GM18499 (cell line): ENCODE data around the gene EIF3L.

Experiments used
- ATAC-seq: cut with Tn5 transposase; IDR thresholded peaks from one replicate; pipeline ENCODE4 v1.9.1; 2021; ENCODE audit warnings: moderate number of reproducible peaks; ENCODE audit not compliant: insufficient read depth, unreplicated experiment

The EIF3L gene

DNA sequence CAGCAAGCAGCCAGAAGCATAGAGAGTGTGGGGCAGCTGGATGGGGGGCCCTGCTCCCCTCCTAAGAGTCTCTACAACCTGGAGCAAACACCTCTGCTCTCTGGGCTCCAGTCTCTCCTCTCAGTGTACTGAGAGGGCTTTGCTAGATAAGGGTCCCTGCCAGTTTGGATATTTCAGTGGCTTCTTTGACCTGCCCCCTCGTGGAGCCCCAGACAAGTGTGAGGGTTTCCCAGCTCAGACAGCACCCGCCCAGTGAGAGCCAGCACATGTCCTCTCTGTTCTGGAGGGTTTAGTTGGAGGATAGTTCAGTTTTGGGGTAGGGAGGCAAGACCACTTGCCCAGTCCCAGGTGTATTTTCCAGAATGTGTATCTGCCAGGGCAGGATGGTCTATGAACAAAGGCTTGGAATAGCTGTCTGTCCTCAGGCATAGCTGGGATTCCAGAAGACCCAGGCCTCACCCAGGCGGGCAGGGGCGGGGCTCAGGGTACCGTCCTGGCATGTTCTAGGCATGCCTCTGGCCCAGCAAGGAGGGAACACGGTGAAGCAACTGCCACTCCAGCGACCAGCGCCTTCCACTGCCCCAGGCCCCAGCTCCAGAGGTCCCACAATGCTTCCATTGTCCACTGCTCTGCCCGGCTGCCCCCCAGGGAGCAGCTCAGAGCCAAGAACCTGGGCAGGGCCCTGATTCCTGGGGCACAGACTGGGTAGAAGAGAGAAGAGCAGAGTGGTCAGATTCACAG is 49.4 kb downstream of the EIF3L start:
- no peak for ATAC-seq

DNA sequence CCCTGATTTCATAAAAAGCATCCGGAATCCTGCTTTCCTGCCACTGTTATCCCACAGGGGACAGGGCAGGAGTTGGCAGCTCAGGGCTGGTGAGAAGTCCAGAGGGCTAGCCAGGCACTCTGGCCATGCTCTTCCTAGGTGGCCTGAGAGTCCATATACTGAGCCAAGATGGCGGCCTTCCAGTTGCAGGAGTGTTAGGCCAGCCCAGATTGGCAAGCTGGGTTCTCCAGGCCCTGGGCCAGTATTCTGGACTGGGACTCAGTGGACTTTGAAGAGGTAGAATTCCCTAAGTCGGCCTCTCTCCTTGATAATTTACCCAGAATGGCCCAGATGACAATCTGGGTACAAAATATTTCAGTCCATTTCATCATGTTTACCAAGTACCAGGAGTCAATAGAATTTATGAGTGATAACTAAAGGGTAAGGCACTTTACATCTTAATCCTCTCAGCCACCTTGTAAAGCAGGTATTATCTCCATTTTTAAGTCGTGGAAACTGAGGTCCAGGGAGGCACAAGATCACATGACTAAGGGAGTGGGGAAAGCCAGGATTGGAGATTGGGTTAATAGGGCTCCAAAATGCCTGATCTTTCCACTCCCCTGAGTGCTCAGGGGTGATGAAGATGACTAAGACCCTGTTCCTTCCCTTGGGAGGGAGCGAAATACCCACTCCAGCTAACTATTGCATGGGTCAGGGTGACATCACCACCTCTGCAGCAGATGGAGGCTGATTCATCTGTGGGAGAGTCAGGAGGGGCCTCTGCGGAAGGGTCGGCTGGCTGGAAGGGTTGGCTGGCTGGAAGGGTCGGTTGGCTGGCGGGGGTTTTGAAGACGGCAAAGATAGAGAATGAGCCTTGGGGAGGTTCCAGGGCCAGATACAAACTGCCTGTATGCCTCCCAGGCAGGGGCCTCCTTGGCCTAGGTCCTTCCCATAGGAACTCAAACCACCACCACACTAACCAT is 55.6 kb downstream of the EIF3L start:
- ATAC-seq: no peak

DNA sequence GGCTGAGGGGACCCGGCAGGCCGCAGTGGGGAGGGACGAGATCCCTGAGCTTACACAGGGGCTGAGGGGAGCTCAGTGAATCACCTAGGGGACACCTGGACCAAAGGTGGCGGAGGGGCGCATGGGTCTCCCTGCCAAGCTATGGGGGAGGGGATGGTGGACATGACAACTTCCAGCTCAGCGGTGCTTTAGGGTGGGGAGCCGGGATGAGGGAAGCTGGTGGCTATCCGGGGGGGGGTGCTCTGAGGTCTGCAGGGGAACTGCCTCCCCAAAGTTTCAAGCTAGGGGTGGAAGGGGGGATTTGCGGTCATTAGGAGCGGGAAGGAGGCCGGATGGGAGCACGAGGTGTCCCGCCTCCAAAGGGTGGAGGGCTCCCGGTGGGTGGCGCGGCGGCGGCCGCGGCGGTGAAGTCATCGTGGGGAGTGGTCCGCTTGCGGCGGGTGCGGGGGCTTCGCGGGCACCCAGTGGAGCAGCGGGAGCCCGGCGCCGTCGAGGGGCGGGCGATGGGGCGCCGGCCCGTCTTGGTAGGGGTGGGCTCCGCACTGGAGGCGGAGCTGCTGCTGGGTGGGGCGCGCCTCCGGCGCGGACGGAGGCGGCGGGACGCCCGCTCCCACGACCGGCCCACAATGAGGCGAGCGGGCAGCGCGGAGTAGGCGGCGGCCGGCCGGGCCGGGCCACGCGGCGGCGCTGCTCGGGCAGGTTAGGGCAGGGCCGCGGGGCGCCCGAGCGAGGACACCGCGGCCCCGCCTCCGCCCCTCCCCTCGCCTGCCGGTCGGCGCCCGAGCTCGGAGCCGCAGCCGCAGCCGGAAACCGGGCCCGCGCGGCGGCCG is 56.5 kb downstream of the EIF3L start, which contains the start of gene MICALL1:
Gene MICALL1, plus strand, starts transcription at position 764 of the 830 bp plus-strand sequence. CDS start 126 bp downstream, outside the sequence.
- ATAC-seq: no peak

- ATAC-seq: no peak
These were observed 57.3 kb downstream of the EIF3L start for GRCh38 chr22:37906364-37907008.

DNA sequence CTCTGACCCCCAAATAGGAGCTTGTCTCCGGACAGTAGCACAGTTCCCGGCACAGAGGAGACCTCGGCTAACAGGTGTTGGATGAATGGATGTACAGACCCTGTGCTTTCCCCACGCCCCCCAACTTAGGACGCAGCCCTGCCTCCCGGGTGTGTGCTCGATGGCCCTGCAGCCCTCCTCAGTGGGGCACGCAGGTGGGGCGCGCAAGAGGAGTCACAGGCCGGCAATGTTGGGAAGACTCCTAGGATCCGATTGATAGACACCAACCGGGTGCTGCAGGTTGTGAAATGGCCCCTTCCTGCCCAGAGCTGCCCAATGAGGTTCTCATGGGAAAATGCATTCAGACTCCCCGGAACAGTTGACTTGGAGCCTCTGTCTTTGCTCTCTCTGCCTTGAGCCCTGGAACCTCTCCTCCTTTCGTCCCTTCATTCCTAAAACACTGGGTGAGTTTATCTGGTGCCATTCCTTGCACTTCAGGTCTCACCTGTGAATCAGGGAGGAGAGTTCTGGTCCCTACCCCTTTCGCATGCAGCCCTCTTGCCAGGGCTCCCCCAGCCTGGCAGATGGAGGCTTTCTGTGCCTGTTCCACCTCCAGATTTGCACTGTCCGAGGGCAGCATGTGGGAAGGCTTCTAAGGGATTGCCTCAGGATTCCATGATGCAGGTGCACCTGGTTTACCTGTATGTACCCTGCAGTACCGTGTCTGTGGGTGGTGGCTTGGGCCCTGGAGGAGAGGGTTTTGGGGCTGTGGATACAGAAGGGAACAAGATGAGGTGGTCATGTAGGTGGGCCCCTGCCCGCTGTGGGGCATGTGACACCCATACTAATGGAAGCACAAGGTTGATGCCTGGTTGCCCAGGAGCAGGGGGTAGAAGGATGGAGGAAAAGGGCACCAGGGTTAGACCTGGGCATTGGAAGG is 58.1 kb downstream of the EIF3L start:
- ATAC-seq: no peak

- ATAC-seq: no peak
These were observed 60.5 kb downstream of the EIF3L start for GRCh38 chr22:37909766-37910165.

GRCh38 chr22:37910890-37911672 is 61.9 kb downstream of the EIF3L start:
- ATAC-seq: no peak

DNA sequence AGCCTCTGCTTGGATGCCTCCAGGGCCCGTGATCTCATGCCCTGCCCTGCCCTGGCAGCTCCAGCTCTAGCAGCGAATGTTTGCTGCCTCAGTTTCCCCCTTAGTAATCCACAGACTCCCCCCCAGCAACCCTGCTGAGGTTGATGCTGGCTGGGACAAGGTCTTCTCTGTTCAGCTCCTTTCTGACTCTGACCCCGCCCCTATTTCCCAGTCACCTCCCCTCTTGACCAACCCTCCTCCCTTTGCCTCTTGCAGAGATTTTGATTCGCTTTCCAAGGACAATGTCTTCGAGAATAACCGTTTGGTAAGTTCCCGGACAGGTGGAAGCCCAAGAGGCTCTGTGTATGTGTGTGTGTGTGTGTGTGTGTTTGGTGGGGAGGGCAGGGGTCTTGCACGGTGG is 62.5 kb downstream of the EIF3L start:
- ATAC-seq: no peak

- no peak for ATAC-seq
These were observed 63.0 kb downstream of the EIF3L start for GRCh38 chr22:37912171-37912570.

DNA sequence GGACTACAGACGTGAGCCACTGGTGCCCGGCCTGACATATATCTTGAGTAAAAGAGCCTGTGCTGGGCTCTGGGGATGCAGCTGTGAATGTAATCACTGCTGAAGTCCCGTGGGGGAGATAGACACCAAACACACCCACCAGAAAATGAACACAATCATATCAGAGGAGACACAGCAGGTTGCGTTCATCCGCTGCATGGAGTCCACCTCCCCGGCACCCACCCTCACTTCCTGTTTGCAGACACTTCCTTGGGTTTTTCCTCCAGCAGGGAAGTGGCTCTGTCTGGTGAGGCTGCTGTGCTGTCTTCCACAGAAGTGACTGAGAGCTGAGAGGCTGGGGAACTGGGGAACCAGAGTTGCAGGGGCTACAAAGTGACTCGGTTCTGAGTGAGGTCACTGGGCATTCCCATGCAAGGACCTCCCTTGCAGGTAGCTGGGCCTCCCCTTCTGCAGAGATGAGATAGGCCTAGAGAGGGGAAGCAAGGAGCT is 64.1 kb downstream of the EIF3L start:
- ATAC-seq: no peak

GRCh38 chr22:37916311-37916710 is 67.1 kb downstream of the EIF3L start:
- ATAC-seq: no peak

GRCh38 chr22:37917874-37918548 is 68.8 kb downstream of the EIF3L start:
- no peak for ATAC-seq

DNA sequence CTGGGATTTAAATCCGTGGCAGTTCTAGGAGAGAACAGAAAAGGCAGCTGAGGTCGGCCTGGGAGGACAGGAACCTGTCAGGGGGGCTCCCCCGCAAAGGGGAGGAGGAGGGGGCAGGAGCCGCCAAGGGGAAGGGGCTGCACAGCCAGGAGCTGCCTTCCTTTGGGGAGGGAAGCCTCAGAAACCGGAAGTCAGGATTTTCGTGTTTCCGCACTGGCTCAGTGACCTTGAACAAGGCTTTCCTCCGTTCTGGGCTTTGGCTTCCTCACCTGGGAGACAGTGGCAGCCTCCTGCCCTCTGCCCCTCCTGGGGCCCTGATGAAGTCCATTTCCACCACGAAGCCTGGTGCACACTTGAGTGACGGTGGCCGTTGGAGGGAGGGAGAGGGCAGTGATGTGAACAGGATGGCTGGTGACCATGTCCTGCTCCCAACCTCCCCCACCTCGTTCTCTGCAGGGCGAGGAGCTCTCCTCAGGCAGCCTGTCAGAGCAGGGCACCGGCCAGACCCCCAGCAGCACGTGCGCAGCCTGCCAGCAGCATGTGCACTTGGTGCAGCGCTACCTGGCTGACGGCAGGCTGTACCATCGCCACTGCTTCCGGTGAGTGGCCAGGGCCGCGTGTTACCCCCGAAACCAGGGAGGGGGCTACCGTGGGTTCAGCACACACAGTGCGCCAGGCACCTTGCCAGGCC is 69.5 kb downstream of the EIF3L start:
- ATAC-seq: no peak

DNA sequence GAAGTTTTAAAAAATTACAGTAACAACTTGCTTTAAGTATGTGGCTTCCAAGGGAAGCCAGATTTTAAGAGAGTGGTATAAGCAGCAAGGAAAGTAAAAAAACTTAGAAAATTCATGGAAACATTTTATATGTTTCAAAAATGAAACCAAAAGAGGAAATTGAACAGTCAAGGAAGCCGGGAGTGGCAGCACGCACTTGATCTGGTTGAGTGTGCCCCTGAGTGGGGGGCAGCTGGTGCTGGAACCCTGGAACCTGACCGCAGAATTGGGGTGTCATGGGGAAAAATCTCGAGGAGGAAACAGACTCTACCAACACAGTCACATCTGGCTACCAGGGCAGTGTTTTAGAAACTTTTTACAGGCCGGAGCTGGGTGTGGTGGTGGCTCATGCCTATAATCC is 70.9 kb downstream of the EIF3L start:
- ATAC-seq: no peak

DNA sequence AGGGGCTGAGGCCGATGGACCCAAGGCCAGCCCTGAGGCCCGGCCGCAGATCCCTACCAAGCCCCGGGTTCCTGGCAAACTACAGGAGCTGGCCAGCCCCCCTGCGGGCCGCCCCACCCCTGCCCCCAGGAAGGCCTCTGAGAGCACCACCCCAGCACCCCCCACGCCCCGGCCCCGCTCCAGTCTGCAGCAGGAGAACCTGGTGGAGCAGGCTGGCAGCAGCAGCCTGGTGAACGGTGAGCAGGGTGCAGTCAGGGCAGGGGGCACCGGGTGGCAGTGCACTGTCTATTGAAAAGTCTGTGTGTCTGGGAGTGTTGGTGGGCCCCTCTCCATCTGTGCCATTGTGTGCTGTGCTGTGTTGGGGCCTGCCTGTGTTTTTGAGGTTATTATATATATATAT is 73.0 kb downstream of the EIF3L start:
- no peak for ATAC-seq

- ATAC-seq: no peak
These were observed 74.7 kb downstream of the EIF3L start for GRCh38 chr22:37923927-37924326.
